SK-N-MC (cell line): ENCODE measurements around the gene TMCC2.

ENCODE experiments used
- EZH2 ChIP-seq: fragments of 200-600 bp; sonication (generic); IDR thresholded peaks from one replicate; pipeline ENCODE4 v1.6.1; 2017; ENCODE audit warnings: antibody characterized with exemption
- POLR2AphosphoS5 ChIP-seq: IDR thresholded peaks from 2 replicates; pipeline ENCODE4 v1.6.1; 2012; ENCODE audit warnings: mild to moderate bottlenecking, low read depth, low read length, borderline replicate concordance

GRCh38 chr1:205248793-205249601 is 21.3 kb downstream of the TMCC2 start:
- TF ChIP-seq POLR2AphosphoS5 (no peak), EZH2 (no peak)
